Chondrocyte (in vitro differentiated cells): Measurements from ENCODE around the gene ADAD2. TPM values are rescaled to one million over a fixed set of nuclear protein-coding genes. Genes with fewer than 3 reads are reported as not detected.

Experiments used
- DNase-seq: peaks from one replicate; pipeline ENCODE4 v3.0.0; 2021; ENCODE audit warnings: mixed read lengths, low spot score
- H3K27ac Mint-ChIP-seq: one replicate; pipeline ENCODE4 v1.8.0; 2021; ENCODE audit warnings: mild to moderate bottlenecking, moderate library complexity, mixed read lengths; ENCODE audit not compliant: unreplicated experiment
- H3K27me3 Mint-ChIP-seq: 2 replicates; pipeline ENCODE4 v1.8.0; 2021; ENCODE audit warnings: low read depth, mixed read lengths
- H3K36me3 Mint-ChIP-seq: 2 replicates; pipeline ENCODE4 v1.8.0; 2021; ENCODE audit warnings: low read depth, mixed read lengths
- H3K4me1 Mint-ChIP-seq: 2 replicates; pipeline ENCODE4 v1.8.0; 2021; ENCODE audit warnings: low read depth, mild to moderate bottlenecking, mixed read lengths
- H3K4me3 Mint-ChIP-seq: one replicate; pipeline ENCODE4 v1.8.0; 2021; ENCODE audit warnings: mild to moderate bottlenecking, moderate library complexity, mixed read lengths; ENCODE audit not compliant: unreplicated experiment
- H3K9me3 Mint-ChIP-seq: 2 replicates; pipeline ENCODE4 v1.8.0; 2021; ENCODE audit warnings: low read depth, mixed read lengths
- CTCF ChIP-seq: fragments of 200-600 bp; sonication (generic); IDR thresholded peaks from 2 replicates; pipeline ENCODE4 v1.5.0; 2021; ENCODE audit warnings: antibody characterized with exemption, mild to moderate bottlenecking, moderate library complexity
- total RNA-seq: library from RNA; stranded (reverse); gene quantifications from 3 replicates; pipeline ENCODE4 v1.2.1, GENCODE V29; 2021

ADAD2 gene
- total RNA-seq, 1 donor from 2014 or later, result not detected

- TF ChIP-seq CTCF, result no peak
- Mint-ChIP-seq H3K4me1 (peaks cover 16% of the 10 kb centered on the region), H3K9me3 (no peaks in the 10 kb centered on the region), H3K36me3 (no peaks in the 10 kb centered on the region), H3K27ac (no peak overlapping the region), H3K4me3 (no peak overlapping the region), H3K27me3 (peaks cover 42% of the 10 kb centered on the region)
- no peak for DNase-seq
Observed at GRCh38 chr16:84226026-84226425, 35.1 kb downstream of the ADAD2 start.

GRCh38 chr16:84227548-84227947, 36.6 kb downstream of the ADAD2 start:
- Mint-ChIP-seq H3K36me3 (no peaks in the 10 kb centered on the region), H3K27me3 (peaks cover 51% of the 10 kb centered on the region), H3K27ac (no peak overlapping the region), H3K9me3 (no peaks in the 10 kb centered on the region), H3K4me1 (peaks cover 16% of the 10 kb centered on the region), H3K4me3 (no peak overlapping the region)
- no peak for DNase-seq
- no peak for TF ChIP-seq CTCF

DNA sequence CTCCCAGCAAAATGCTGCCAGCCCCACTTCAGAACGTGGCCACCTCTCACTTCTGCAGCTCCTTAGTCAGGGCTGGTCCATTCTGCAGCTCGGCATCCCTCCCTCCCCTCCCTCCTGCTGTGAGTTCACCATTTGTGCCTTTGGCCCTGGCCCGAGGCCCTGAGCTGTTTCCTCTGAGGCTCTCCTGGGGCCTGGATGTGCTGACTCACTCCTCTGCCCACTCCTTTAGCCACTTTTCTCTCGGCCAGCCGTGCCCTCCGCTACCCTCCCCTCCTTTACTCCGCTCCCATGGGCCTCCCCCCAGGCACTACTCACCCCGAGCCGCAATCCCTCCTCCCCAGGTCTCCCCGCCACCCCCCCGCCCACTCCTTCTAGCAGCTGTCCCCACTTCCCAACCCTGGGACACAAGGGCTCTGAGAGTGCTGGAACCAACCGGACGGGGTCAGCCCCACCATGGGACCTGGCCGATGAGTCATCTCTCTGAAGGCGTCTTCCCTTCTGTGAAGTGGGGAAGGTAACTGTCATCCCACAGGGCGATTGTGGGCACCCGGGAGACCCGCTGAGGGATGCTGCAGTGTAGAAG, 37.4 kb downstream of the ADAD2 start:
- Mint-ChIP-seq H3K4me3 (peak overlapping the region; percentile 38), H3K27ac (peak overlapping the region; percentile 69), H3K4me1 (peaks cover 16% of the 10 kb centered on the region), H3K36me3 (no peaks in the 10 kb centered on the region), H3K27me3 (peaks cover 51% of the 10 kb centered on the region), H3K9me3 (no peaks in the 10 kb centered on the region)
- TF ChIP-seq CTCF, result no peak
- DNase-seq, result no peak

DNA sequence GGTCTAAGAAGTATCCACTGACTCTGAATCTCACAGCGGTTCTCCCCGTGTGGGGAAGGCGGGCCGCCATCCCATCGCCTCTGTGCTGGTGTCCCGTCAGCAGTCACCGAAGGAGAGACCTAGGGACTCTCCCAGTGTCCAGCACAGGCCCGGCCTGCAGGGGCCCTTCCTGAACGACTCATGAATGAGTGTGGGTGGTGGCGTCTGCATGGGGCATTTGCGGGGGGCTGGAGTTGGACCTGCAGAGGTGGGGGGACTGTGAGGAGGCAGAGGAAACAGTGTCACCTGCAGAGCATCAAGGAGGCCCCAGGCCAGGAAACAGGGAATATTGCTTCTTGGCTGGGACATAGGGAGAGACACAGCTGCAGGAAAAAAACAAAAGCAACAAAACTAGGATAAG, 38.5 kb downstream of the ADAD2 start:
- peaks cover 16% of the 10 kb centered on the region for H3K4me1 Mint-ChIP-seq
- TF ChIP-seq CTCF, result no peak
- H3K27ac Mint-ChIP-seq, result no peak overlapping the region
- peaks cover 49% of the 10 kb centered on the region for H3K27me3 Mint-ChIP-seq
- no peaks in the 10 kb centered on the region for H3K36me3 Mint-ChIP-seq
- no peak overlapping the region for H3K4me3 Mint-ChIP-seq
- no peak for DNase-seq
- H3K9me3 Mint-ChIP-seq, result no peaks in the 10 kb centered on the region

GRCh38 chr16:84232060-84232459, 41.1 kb downstream of the ADAD2 start:
- Mint-ChIP-seq H3K36me3 (no peaks in the 10 kb centered on the region), H3K4me3 (no peak overlapping the region), H3K27ac (no peak overlapping the region), H3K9me3 (no peaks in the 10 kb centered on the region), H3K27me3 (peaks cover 55% of the 10 kb centered on the region), H3K4me1 (peaks cover 16% of the 10 kb centered on the region)
- TF ChIP-seq CTCF, result no peak
- DNase-seq, result no peak
